Vagina (tissue), 2 donors: Measurements from ENCODE around the gene CBX2. TPM values are rescaled to one million over a fixed set of nuclear protein-coding genes. Genes with fewer than 3 reads are reported as not detected.

Experiments
- DNase-seq, 2 donors: peaks; one replicate each; pipeline ENCODE4 v3.0.0-alpha.2; 2017; ENCODE audit errors: extremely low spot score in 2 of 2
- H3K27ac ChIP-seq: fragments of 200-600 bp; sonication (generic); one replicate; pipeline ENCODE4 v1.5.1; 2019
- H3K27me3 ChIP-seq: fragments of 200-600 bp; sonication (generic); one replicate; pipeline ENCODE4 v1.5.1; 2019
- H3K36me3 ChIP-seq, 2 donors: fragments of 200-600 bp; sonication (generic); one replicate each; pipeline ENCODE4 v1.5.1; 2017 to 2019
- H3K4me1 ChIP-seq: fragments of 200-600 bp; sonication (generic); one replicate; pipeline ENCODE4 v1.5.1; 2019
- H3K4me3 ChIP-seq, 2 donors: fragments of 200-600 bp; sonication (generic); 1 replicate in 1 of 2; 2 replicates in 1 of 2; pipeline ENCODE4 v1.5.1; 2016 to 2019
- H3K9me3 ChIP-seq: fragments of 200-600 bp; sonication (generic); one replicate; pipeline ENCODE4 v1.5.1; 2019
- CTCF ChIP-seq, 3 experiments: fragments of 450-650 bp in 2 of 3; fragments of 200-600 bp in 1 of 3; sonication (generic) in 1 of 3; IDR thresholded peaks; one replicate each; pipeline ENCODE4 v1.5.1; 2017 to 2019; ENCODE audit warnings: antibody characterized with exemption in 3 of 3, mild to moderate bottlenecking in 2 of 3, moderate library complexity in 2 of 3
- POLR2A ChIP-seq, 2 donors: fragments of 450-650 bp; IDR thresholded peaks; one replicate each; pipeline ENCODE4 v1.6.1; 2017; ENCODE audit warnings: antibody characterized with exemption in 2 of 2, mild to moderate bottlenecking in 2 of 2, moderate library complexity in 2 of 2
- POLR2AphosphoS5 ChIP-seq, 2 donors: sonication (generic); formaldehyde crosslinking; IDR thresholded peaks; one replicate each; pipeline ENCODE4 v1.9.0; 2017; ENCODE audit warnings: antibody characterized with exemption in 2 of 2, mild to moderate bottlenecking in 2 of 2, low read depth in 1 of 2; ENCODE audit not compliant: insufficient read depth in 1 of 2
- intact Hi-C: fragments of 100-400 bp; cut with DNase I; formaldehyde crosslinking; loops from one replicate; pipeline ENCODE4 v1.15.1; 2023
- total RNA-seq: library from RNA; depleted of rRNA; stranded (reverse); fragments of >200 nt; gene quantifications from one replicate; pipeline ENCODE4 v1.2.3, GENCODE V29; 2016

Gene CBX2
- total RNA-seq, 1 donor from 2014 or later, result 5.6 TPM

- DNase-seq, result no peak
- no peaks in the 10 kb centered on the region for H3K27me3 ChIP-seq
- no peaks in the 10 kb centered on the region for H3K9me3 ChIP-seq
- intact Hi-C loops, result no loop called here
- peaks cover 9% of the 10 kb centered on the region for H3K4me1 ChIP-seq
- H3K4me3 ChIP-seq, result no peak overlapping the region
- TF ChIP-seq POLR2AphosphoS5 (IDR thresholded peaks at IDR 0.05; ENCODE audit: insufficient read depth in 1 of 2, low read depth in 1 of 2) (no peak), CTCF (IDR thresholded peaks at IDR 0.05) (no peak), POLR2A (IDR thresholded peaks at IDR 0.05) (no peak)
- H3K36me3 ChIP-seq, result no peaks in the 10 kb centered on the region
- H3K27ac ChIP-seq, result no peak overlapping the region
These were observed 49.1 kb downstream of the CBX2 start for GRCh38 chr17:79826841-79827578.

- no peak overlapping the region for H3K27ac ChIP-seq
- H3K36me3 ChIP-seq, result peaks cover 0 to 5% of the 10 kb centered on the region in 2 donors
- no peak overlapping the region for H3K4me3 ChIP-seq
- H3K4me1 ChIP-seq, result peaks cover 19% of the 10 kb centered on the region
- intact Hi-C loops, result no loop called here
- TF ChIP-seq CTCF (IDR thresholded peaks at IDR 0.05), result no peak
- no peak for TF ChIP-seq POLR2AphosphoS5 (IDR thresholded peaks at IDR 0.05; ENCODE audit: insufficient read depth in 1 of 2, low read depth in 1 of 2)
- TF ChIP-seq POLR2A (IDR thresholded peaks at IDR 0.05), result no peak
- H3K9me3 ChIP-seq, result no peaks in the 10 kb centered on the region
- H3K27me3 ChIP-seq, result no peaks in the 10 kb centered on the region
- DNase-seq, result no peak
These were observed 51.1 kb downstream of the CBX2 start for GRCh38 chr17:79829004-79829403.

GRCh38 chr17:79829457-79829856 lies 51.5 kb downstream of the CBX2 start:
- no peak for TF ChIP-seq CTCF (IDR thresholded peaks at IDR 0.05)
- TF ChIP-seq POLR2AphosphoS5 (IDR thresholded peaks at IDR 0.05; ENCODE audit: insufficient read depth in 1 of 2, low read depth in 1 of 2), result no peak
- TF ChIP-seq POLR2A (IDR thresholded peaks at IDR 0.05), result no peak
- no peak for DNase-seq
- no peaks in the 10 kb centered on the region for H3K9me3 ChIP-seq
- peaks cover 19% of the 10 kb centered on the region for H3K4me1 ChIP-seq
- H3K4me3 ChIP-seq, result no peak overlapping the region
- H3K27ac ChIP-seq, result no peak overlapping the region
- no peaks in the 10 kb centered on the region for H3K27me3 ChIP-seq
- peaks cover 0 to 8% of the 10 kb centered on the region in 2 donors for H3K36me3 ChIP-seq
- intact Hi-C loops, result no loop called here

- no peak overlapping the region for H3K4me3 ChIP-seq
- TF ChIP-seq CTCF (IDR thresholded peaks at IDR 0.05) (no peak), POLR2AphosphoS5 (IDR thresholded peaks at IDR 0.05; ENCODE audit: insufficient read depth in 1 of 2, low read depth in 1 of 2) (no peak), POLR2A (IDR thresholded peaks at IDR 0.05) (no peak)
- no peaks in the 10 kb centered on the region for H3K9me3 ChIP-seq
- H3K27ac ChIP-seq, result no peak overlapping the region
- H3K4me1 ChIP-seq, result peaks cover 19% of the 10 kb centered on the region
- no peaks in the 10 kb centered on the region for H3K27me3 ChIP-seq
- no peak for DNase-seq
- intact Hi-C loops, result no loop called here
- H3K36me3 ChIP-seq, result peaks cover 0 to 17% of the 10 kb centered on the region in 2 donors
These were observed 52.4 kb downstream of the CBX2 start for GRCh38 chr17:79830303-79830702.

- no peaks in the 10 kb centered on the region for H3K27me3 ChIP-seq
- TF ChIP-seq CTCF (IDR thresholded peaks at IDR 0.05) (no peak), POLR2AphosphoS5 (IDR thresholded peaks at IDR 0.05; ENCODE audit: insufficient read depth in 1 of 2, low read depth in 1 of 2) (no peak)
- H3K36me3 ChIP-seq, result peaks cover 0 to 17% of the 10 kb centered on the region in 2 donors
- H3K9me3 ChIP-seq, result no peaks in the 10 kb centered on the region
- H3K27ac ChIP-seq, result no peak overlapping the region
- H3K4me3 ChIP-seq, result no peak overlapping the region
- DNase-seq, result no peak
- H3K4me1 ChIP-seq, result peaks cover 20% of the 10 kb centered on the region
- intact Hi-C loops, result no loop called here
These were observed 52.9 kb downstream of the CBX2 start for GRCh38 chr17:79830763-79831264.
